ENCODE data around the gene SPATC1L.

SPATC1L gene

GRCh38 chr21:46116776-46117585, 67.3 kb downstream of the SPATC1L start:
- H3K4me3 ChIP-seq (ENCODE audit: low read depth, low read length): no peak overlapping the region
- DNase-seq (ENCODE audit: low read depth, low spot score): no peak
- no peak for TF ChIP-seq CTCF (IDR thresholded peaks at IDR 0.05; ENCODE audit: insufficient read depth, low read length, missing control alignments)
- CTCF ChIA-PET: interaction anchor here (0.5 to 7.0 kb wide), 7 partner anchors 10 to 145 kb away, joined by 3 to 59 read pairs (median 6); no protein-coding TSS in a partner anchor
- POLR2A ChIA-PET: no interaction called here

GRCh38 chr21:46116189-46116775, 68.0 kb downstream of the SPATC1L start:
- ChIA-PET POLR2A (no interaction called here), CTCF (interaction anchor here (0.5 to 7.0 kb wide), 5 partner anchors 9 to 149 kb away, joined by 3 to 59 read pairs (median 6); no protein-coding TSS in a partner anchor)
- DNase-seq (ENCODE audit: low read depth, low spot score): no peak
- H3K4me3 ChIP-seq (ENCODE audit: low read depth, low read length): no peak overlapping the region
- no peak for TF ChIP-seq CTCF (IDR thresholded peaks at IDR 0.05; ENCODE audit: insufficient read depth, low read length, missing control alignments)

DNA sequence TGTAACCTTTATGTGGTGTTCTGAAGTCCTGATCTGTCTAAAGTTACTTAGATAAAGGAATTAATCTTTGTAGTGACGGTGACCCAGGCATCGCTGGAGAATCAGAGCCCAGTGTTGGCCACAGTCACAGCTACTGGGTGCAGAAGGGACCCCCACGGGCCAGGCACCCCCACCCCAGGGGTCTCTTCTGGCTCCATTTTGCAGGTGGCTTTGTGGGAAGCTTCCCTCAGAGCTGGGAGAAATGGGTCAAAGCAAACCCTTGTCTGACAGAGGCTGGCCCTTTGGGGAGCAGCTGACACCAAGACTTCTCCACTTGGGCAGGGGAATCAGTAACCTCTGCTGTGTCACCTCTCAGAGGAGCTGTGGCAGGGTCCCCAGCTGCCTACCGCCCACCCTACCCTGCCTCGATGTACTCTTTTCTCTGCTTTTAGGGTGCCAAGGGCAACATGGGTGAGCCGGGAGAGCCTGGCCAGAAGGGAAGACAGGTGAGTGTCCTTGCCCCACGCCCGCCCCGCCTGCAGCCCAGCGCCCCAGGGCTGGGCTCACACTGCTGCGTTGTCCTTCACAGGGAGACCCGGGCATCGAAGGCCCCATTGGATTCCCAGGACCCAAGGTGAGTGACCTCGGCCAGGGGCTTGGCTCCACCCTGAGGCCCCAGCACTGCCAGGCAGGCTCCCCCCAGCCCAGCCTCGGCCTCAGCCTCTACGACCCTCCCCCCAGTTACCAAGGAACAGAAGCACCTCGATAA, 68.6 kb downstream of the SPATC1L start:
- POLR2A ChIA-PET: no interaction called here
- TF ChIP-seq CTCF (IDR thresholded peaks at IDR 0.05; ENCODE audit: insufficient read depth, low read length, missing control alignments): no peak
- CTCF ChIA-PET: interaction anchor here (1.1 to 2.9 kb wide), 2 partner anchors 27 to 148 kb away, joined by 3 to 12 read pairs; no protein-coding TSS in a partner anchor
- DNase-seq (ENCODE audit: low read depth, low spot score): no peak
- H3K4me3 ChIP-seq (ENCODE audit: low read depth, low read length): no peak overlapping the region

DNA sequence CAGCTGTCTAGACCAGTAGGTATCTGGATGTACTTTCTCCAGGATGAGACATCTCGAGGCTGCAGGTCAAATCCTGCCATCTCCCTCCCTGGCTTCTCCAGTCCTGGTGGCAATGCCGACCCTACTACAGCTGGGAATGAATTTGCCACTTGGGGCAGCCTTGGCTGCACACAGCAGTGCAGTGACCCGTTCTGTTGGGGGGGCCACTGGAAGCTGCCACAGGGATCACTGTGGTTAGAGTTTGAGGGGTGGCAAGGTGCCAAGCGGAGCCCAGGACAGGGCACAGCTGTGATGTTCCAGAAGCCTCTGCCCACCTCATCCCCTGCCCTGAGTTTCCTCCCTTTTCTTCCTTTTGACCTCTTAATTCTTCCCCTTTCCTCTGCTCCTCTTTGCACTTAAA, 69.3 kb downstream of the SPATC1L start:
- DNase-seq (ENCODE audit: low read depth, low spot score): no peak
- no peak for TF ChIP-seq CTCF (IDR thresholded peaks at IDR 0.05; ENCODE audit: insufficient read depth, low read length, missing control alignments)
- CTCF ChIA-PET: interaction anchor here (1.1 to 2.9 kb wide), 3 partner anchors 28 to 148 kb away, joined by 3 to 12 read pairs (median 5); partner anchors contain the start of gene COL6A1
- POLR2A ChIA-PET: interaction anchor here (0.6 kb wide), 1 partner anchor 16 kb away, joined by 3 read pairs; no protein-coding TSS in a partner anchor
- H3K4me3 ChIP-seq (ENCODE audit: low read depth, low read length): no peak overlapping the region

DNA sequence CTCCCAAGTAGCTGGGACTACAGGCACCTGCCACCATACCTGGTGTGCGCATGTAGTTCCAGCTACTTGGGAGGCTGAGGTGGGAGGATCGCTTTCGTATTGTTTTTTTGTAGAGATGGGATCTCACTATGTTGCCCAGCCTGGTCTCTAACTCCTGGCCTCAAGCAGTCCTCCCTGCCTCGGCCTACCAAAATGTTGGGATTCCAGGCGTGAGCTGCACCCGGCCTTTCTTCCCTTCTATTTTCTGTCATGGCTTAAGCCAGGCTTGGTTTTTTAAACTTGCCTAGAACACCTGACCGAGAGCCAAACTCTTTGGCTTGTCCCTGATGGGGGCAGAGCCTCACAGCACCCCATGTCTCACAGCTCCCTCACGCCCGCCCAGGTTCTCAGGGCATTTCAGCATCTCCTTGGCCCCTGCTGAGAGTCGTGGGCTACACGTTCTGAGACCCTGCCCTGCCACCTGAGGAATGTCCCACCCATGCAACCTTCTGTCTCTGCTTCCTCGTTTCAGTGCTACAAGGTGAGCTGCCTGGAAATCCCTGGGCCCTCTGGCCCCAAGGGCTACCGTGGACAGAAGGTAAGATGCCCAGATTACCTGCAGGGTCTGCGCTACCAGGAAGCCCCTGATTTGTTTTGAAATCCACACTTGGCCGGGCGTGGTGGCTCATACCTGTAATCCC, 70.6 kb downstream of the SPATC1L start:
- no peak for TF ChIP-seq CTCF (IDR thresholded peaks at IDR 0.05; ENCODE audit: insufficient read depth, low read length, missing control alignments)
- DNase-seq (ENCODE audit: low read depth, low spot score): no peak
- CTCF ChIA-PET: interaction anchor here (0.9 to 2.9 kb wide), 6 partner anchors 8 to 142 kb away, joined by 3 to 12 read pairs (median 4); partner anchors contain the start of gene COL6A1
- no peak overlapping the region for H3K4me3 ChIP-seq (ENCODE audit: low read depth, low read length)
- POLR2A ChIA-PET: interaction anchor here (0.6 kb wide), 1 partner anchor 103 kb away, joined by 4 read pairs; no protein-coding TSS in a partner anchor
